Activated CD4-positive, alpha-beta T cell treated with anti-CD3 and anti-CD28 coated beads, Interleukin-2, amount 50 U/mL, for 4 hours (primary cell): Measurements from ENCODE around the gene SPSB2.
"Not testable (repeated sequence)": the region's sequence is repeated elsewhere in the genome, so short reads cannot be mapped to it uniquely, and the experiment has no call there.

Source experiments
- DNase-seq, 2 experiments: peaks; one replicate each; pipeline ENCODE4 v3.0.0-alpha.2; 2020

The SPSB2 gene

GRCh38 chr12:6899837-6900519, 26.9 kb upstream of the SPSB2 start:
- peak in 1 of 2 experiments; percentile 22 for DNase-seq

DNA sequence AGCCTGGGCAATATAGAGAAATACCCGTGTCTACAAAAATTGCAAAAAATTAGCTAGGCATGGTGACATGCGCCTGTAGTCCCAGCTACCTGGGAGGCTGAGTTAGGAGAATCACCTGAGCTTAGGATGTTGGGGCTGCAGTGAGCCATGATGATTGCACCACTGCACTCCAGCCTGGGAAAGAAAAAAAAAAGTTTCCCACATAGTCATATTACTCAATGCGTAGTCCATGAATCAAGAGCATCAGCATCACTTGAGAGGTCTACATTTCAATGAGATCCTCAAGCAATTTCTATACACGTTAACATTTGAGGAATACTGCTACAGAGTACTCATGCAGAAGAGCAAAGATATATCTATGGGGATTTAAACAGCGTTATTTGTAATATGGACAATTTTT, 26.3 kb upstream of the SPSB2 start:
- no peak for DNase-seq

- DNase-seq = no peak
Observed at GRCh38 chr12:6896846-6897435, 23.8 kb upstream of the SPSB2 start.

DNA sequence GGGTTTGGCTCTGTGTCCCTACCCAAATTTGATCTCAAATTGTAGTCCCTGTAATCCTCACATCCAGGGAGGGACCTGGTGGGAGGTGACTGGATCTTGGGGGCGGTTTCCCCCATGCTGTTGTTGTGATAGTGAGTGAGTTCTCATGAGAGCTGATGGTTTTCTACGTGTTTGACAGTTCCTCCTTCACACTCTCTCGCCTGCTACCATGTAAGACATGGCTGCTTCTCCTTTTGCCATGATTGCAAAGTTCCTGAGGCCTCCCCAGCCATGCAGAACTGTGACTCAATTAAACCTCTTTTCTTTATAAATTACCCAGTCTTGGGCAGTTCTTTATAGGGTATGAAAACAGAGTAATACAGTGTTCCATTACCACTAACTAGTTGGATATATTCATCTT, 21.2 kb upstream of the SPSB2 start:
- no peak for DNase-seq

GRCh38 chr12:6892683-6893082, 19.6 kb upstream of the SPSB2 start:
- not testable (repeated sequence) for DNase-seq

DNA sequence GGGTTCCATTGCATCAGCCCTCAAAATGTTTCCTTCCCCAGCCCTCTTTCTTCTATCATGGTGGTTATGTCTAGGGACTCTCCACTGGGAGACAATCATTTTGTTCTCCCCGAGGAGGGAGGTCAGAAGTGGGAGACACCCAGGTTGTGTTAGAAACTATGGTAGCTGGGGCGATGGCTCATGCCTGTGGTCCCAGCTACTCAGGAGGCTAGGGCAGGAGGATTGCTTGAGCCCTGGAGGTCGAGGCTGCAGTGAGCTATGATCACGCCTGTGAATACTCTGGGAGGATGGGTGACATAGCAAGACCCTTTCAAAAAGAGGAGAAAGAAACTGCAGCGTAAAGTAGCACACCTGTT, 18.5 kb upstream of the SPSB2 start:
- DNase-seq = no peak

DNA sequence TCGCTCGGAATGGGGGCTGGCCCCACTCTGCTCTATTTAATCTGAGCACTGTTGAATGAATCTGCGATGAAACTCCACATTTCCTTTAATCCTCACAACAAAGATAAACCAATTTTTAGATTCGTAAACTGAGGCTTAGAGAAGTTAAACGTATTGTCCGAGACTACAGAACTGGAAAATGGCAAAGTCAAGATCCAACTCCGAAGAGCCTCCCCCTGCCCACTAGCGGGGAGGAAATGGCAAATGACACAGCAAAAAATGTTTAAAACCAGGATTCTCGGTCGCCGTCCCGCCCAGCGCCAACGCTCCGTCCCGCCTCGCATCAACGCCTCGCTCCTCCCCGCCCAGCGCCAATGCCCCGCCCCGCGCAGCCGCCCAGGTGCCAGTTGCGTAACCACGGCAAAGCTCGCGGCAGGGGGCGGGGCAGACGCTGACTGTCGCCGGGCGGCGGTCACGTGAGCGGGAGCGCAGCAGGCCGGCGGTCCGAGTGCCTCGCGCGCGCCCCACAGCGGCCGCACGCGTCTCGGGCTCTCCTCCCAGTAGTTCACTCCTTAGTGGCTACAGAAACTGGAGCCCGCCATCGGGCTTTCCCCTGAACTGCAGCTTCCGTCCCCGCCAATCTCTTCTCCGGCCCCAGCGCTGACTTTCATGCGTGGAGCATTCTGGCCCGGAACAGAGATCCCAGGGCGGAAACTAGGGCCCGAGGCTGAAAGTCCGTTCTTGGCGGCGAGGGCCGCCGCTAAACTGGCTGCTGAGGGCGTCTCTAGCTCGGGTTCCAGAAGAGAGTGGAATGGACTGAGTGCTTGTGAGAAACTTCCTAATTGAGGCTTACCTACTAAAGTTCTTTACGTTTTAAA, 17.9 kb upstream of the SPSB2 start:
- DNase-seq = peak; percentile 99

DNA sequence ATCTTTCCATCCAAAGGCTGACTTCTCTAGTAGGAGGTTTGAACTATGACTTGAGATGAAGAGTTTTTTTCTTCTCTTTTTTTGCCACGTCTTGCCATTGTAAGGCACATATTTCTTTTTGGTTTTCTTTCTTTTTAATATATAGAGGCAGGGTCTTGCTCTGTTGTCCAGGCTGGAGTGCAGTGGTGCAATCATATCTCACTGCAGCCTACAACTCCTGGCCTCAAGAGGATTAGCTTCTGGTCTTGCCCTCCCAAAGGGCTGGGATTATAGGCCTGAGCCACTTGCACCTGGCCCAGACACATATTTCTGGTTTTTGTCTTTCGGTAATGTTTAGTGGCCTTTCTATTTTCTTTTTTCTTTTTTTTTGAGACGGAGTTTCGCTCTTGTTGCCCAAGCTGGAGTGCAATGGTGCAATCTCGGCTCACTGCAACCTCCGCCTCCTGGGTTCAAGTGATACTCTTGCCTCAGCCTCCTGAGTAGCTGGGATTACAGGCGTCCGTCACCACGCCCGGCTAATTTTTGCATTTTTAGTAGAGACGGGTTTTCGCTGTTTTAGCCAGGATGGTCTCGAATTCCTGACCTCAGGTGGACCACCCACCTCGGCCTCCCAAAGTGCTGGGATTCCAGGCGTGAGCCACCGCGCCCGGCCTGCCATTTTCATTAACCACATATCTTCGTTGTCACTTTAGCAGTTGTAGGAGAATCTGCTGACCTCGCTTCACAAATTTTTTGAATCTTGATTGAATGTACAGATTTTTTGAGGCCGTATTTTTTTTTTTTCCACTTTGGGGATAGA, 16.9 kb upstream of the SPSB2 start:
- not testable (repeated sequence) for DNase-seq

- not testable (repeated sequence) for DNase-seq
Observed at GRCh38 chr12:6888794-6889193, 15.7 kb upstream of the SPSB2 start.

GRCh38 chr12:6888360-6888759, 15.3 kb upstream of the SPSB2 start:
- no peak for DNase-seq

DNA sequence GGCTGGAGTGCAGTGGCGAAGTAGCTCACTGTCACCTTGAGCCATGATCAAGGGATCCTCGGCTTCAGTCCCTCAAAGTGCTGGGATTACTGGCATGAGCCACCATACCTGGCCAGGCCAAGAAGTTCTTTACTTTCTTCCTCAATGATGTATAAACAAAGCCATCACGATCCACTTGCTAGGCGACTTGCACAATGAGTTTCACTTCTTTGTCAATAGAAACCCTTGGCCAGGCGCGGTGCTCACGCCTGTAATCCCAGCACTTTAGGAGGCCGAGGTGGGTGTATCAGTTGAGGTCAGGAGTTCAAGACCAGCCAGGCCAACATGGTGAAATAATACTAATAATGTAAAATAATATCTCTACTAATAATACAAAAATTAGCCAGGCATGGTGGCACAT, 14.4 kb upstream of the SPSB2 start:
- DNase-seq = no peak

GRCh38 chr12:6886206-6886999, 13.3 kb upstream of the SPSB2 start:
- DNase-seq = not testable (repeated sequence)

GRCh38 chr12:6884539-6884938, 11.4 kb upstream of the SPSB2 start:
- DNase-seq = no peak

DNA sequence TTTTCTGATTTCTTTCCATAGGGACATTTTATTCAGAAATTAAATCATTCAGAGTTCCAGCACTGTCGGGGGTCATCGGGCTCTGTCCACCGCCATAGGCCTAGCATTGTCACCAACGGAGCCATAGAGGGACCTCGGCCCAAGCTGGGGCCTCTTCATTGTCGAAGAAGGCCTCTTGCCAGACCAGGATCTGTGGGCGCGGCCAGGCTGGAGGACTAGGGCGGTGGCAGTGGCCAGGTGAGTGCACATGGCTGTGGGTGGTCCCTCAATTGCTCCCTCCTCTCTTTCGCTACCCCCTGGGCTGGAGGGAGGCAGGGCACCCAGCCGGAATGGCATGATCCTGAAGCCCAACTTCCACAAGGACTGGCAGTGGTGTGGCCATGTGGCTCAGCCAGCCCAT, 10.6 kb upstream of the SPSB2 start:
- no peak for DNase-seq

DNA sequence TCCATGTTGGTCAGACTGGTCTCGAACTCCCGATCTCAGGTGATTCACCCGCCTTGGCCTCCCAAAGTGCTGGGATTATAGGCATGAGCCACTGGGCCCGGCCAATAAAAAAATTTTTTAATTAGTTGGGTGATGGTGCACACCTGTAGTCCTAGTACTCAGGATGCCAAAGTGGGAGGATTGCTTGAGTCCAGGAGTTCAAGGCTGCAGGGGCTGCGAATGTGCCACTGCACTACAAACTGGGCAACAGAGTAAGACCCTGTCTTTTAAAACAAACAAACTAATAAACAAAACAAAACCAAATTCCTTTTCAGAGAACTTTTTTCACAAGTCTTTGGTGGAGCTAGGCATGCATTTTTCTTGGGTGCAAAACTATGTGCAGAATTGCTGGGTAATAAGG, 10.1 kb upstream of the SPSB2 start:
- DNase-seq = no peak

GRCh38 chr12:6879824-6880223, 6.7 kb upstream of the SPSB2 start:
- DNase-seq = not testable (repeated sequence)

GRCh38 chr12:6874015-6874368, 889 bp upstream of the SPSB2 start:
- DNase-seq = not testable (repeated sequence)

DNA sequence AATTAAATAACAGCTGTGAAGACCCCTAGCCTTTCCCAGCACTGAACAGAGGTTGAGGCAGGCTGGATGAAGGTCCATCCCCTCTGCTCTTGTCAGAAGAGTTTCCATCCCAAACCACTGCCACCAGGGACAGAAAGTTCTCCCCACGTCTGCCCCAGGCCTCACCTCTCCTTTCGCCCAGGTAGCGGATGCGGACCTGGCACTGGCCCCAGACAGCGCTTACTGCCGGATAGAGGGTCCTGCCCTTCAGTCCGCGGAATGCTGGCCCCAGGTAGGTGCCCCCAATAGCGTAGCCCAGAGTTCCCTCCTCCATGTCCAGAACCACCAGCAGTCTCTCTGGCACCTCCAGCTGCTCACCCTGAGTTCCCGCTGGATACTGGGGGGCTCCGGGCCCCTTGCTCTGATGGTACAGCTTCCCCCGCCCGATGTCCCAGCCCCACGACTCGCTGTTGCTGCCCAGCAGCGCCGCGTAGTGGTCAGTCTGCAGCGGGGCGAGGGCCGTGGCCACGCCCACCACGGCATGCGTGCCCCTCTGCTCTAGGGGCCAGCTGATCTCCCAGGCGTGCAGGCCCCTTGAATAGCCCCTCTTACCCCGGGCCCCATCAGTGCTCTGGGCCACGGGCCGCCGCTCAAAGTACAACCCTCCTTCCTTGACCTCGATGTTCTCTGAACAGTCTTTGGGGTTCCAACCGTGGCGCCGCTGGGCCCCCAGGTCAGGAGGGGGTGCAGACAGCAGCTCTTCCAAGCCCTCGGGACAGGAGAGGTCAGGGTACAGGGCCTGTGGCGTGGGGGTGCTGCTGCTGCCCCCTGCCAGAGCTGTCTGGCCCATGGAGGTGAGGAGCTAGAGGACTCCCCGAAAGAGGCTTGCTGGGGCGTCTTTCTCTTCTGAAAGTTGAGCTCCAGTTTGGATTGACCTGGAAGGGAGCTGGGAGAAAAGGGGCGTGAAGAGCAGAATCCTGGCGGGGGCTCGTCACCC, 742 bp downstream of the SPSB2 start:
- DNase-seq = peak; percentile 74 to 78

GRCh38 chr12:6871052-6871957, 1.8 kb downstream of the SPSB2 start:
- DNase-seq = no peak

GRCh38 chr12:6870304-6870703, 2.8 kb downstream of the SPSB2 start:
- not testable (repeated sequence) for DNase-seq
